Fibroblast of skin of right biceps (primary cell): ENCODE data around the gene ANK2.
"Not testable (repeated sequence)": the region's sequence is repeated elsewhere in the genome, so short reads cannot be mapped to it uniquely, and the experiment has no call there.

Source experiments
- DNase-seq: peaks from one replicate; pipeline ENCODE4 v3.0.0-alpha.2; 2013

ANK2 gene

GRCh38 chr4:113154281-113154680, 104.8 kb downstream of the ANK2 start:
- no peak for DNase-seq

GRCh38 chr4:113157086-113157857, 107.8 kb downstream of the ANK2 start:
- DNase-seq, result no peak

GRCh38 chr4:113159942-113160545, 110.6 kb downstream of the ANK2 start:
- DNase-seq, result peak; percentile 12

- DNase-seq, result no peak
Measured at GRCh38 chr4:113160548-113160947, 111.1 kb downstream of the ANK2 start.

- DNase-seq, result no peak
Measured at GRCh38 chr4:113162089-113162488, 112.6 kb downstream of the ANK2 start.

- DNase-seq, result peak; percentile 26
Measured at GRCh38 chr4:113169368-113169767, 119.9 kb downstream of the ANK2 start.

- DNase-seq, result no peak
Measured at GRCh38 chr4:113170115-113170804, 120.8 kb downstream of the ANK2 start.

GRCh38 chr4:113170805-113171468, 121.5 kb downstream of the ANK2 start:
- no peak for DNase-seq

- DNase-seq, result peak; percentile 13
Measured at GRCh38 chr4:113173126-113173792, 123.8 kb downstream of the ANK2 start.

- DNase-seq, result no peak
Measured at GRCh38 chr4:113173793-113174264, 124.4 kb downstream of the ANK2 start.

- DNase-seq, result no peak
Measured at GRCh38 chr4:113179091-113179490, 129.6 kb downstream of the ANK2 start.

- DNase-seq, result peak; percentile 41
Measured at GRCh38 chr4:113179996-113180395, 130.5 kb downstream of the ANK2 start.

- no peak for DNase-seq
Measured at GRCh38 chr4:113181289-113182007, 132.0 kb downstream of the ANK2 start.

GRCh38 chr4:113183032-113183605, 133.7 kb downstream of the ANK2 start:
- DNase-seq, result no peak

GRCh38 chr4:113186220-113186619, 136.8 kb downstream of the ANK2 start:
- not testable (repeated sequence) for DNase-seq

GRCh38 chr4:113186913-113187312, 137.5 kb downstream of the ANK2 start:
- no peak for DNase-seq

- DNase-seq, result no peak
Measured at GRCh38 chr4:113187358-113187757, 137.9 kb downstream of the ANK2 start.

GRCh38 chr4:113189546-113189945, 140.1 kb downstream of the ANK2 start:
- DNase-seq, result no peak

- DNase-seq, result no peak
Measured at GRCh38 chr4:113209153-113209552, 159.7 kb downstream of the ANK2 start.

- DNase-seq, result no peak
Measured at GRCh38 chr4:113209652-113210320, 160.3 kb downstream of the ANK2 start.

GRCh38 chr4:113212613-113213012, 163.2 kb downstream of the ANK2 start:
- DNase-seq, result no peak
